Lung (tissue), 12 donors: Measurements from ENCODE around the gene CLEC1A. TPM values are rescaled to one million over a fixed set of nuclear protein-coding genes. Genes with fewer than 3 reads are reported as not detected.

Source experiments
- ATAC-seq: fragments of 200-7000 bp; cut with Tn5 transposase; one replicate; pipeline ENCODE4 v1.9.1; 2020; ENCODE audit warnings: moderate number of reproducible peaks; ENCODE audit not compliant: insufficient read depth, low FRiP score
- DNase-seq, 3 donors: peaks; one replicate each; pipeline ENCODE4 v3.0.0-alpha.2; 2013 to 2017
- H3K27ac ChIP-seq, 2 donors: one replicate each; pipeline ENCODE4 v1.5.1; 2013; ENCODE audit warnings: mild to moderate bottlenecking in 2 of 2, moderate library complexity in 2 of 2, control low read depth in 1 of 2, inconsistent platforms in 1 of 2, low read depth in 1 of 2, low read length in 1 of 2
- H3K27me3 ChIP-seq, 3 donors: one replicate each; pipeline ENCODE4 v1.5.1; 2013; ENCODE audit warnings: low read length in 2 of 3; ENCODE audit not compliant: control insufficient read depth in 3 of 3, insufficient read depth in 3 of 3
- H3K36me3 ChIP-seq, 4 donors: one replicate each; pipeline ENCODE4 v1.5.1; 2013; ENCODE audit warnings: low read length in 4 of 4, mild to moderate bottlenecking in 1 of 4, moderate library complexity in 1 of 4; ENCODE audit not compliant: control insufficient read depth in 4 of 4, insufficient read depth in 4 of 4
- H3K4me1 ChIP-seq, 5 donors: one replicate each; pipeline ENCODE4 v1.5.1; 2013; ENCODE audit warnings: low read length in 5 of 5, mild to moderate bottlenecking in 2 of 5, moderate library complexity in 1 of 5; ENCODE audit not compliant: control insufficient read depth in 5 of 5, insufficient read depth in 5 of 5
- H3K4me3 ChIP-seq: one replicate; pipeline ENCODE4 v1.5.1; 2013; ENCODE audit warnings: mild to moderate bottlenecking, control low read depth, moderate library complexity
- H3K9ac ChIP-seq, 2 donors: one replicate each; pipeline ENCODE4 v1.5.1; 2013; ENCODE audit warnings: low read length in 2 of 2, control low read depth in 1 of 2; ENCODE audit not compliant: insufficient read depth in 1 of 2
- H3K9me3 ChIP-seq, 4 donors: one replicate each; pipeline ENCODE4 v1.5.1; 2013; ENCODE audit warnings: low read length in 3 of 4, mild to moderate bottlenecking in 1 of 4, moderate library complexity in 1 of 4; ENCODE audit not compliant: control insufficient read depth in 4 of 4, insufficient read depth in 3 of 4
- CTCF ChIP-seq: IDR thresholded peaks from 2 replicates; pipeline ENCODE4 v1.5.1; 2012; ENCODE audit warnings: mild to moderate bottlenecking; ENCODE audit errors: control extremely low read depth, extremely low read depth
- WGBS, 2 donors: extraction: QIAGEN DNeasy Blood & Tissue Kit; methylation state at CpG; one replicate each; pipeline ENCODE4 v1.1.7; 2013; 5-methylcytosine and 5-hydroxymethylcytosine counted together
- polyA plus RNA-seq, 2 donors: library from polyadenylated mRNA; stranded (reverse); fragments of 200-250 nt; gene quantifications; one replicate each; pipeline ENCODE4 v1.2.1, GENCODE V29; 2013
- total RNA-seq, 2 donors: library from RNA; depleted of rRNA in 1 of 2; stranded (reverse); fragments of >200 nt in 1 of 2; gene quantifications; one replicate each; pipeline ENCODE4 v1.2.1, GENCODE V29; 2014 to 2021
- donor health status: control.
- donor health status: control.
- donor health status: Bipolar disorder and iron deficiency.
- donor health status: healthy.
- donor health status: DM: yes; HTN: yes; CAD: no.

CLEC1A gene
- total and polyA plus RNA-seq, 4 donors = 6.8 to 18.7 (median 8.9) TPM

- DNase-seq = no peak
- Histone ChIP-seq H3K4me1 (no peaks in the 10 kb centered on the region), H3K36me3 (no peaks in the 10 kb centered on the region), H3K9ac (no peak overlapping the region), H3K27ac (no peak overlapping the region), H3K4me3 (no peak overlapping the region), H3K27me3 (no peaks in the 10 kb centered on the region), H3K9me3 (peaks cover 0 to 3% (median 0%) of the 10 kb centered on the region in 4 donors)
- 88 to 97% methylated on average over 1 of the region's 1 CpG for WGBS, 2 donors
- no peak for ATAC-seq
- TF ChIP-seq CTCF = no peak
These were observed 14.3 kb upstream of the CLEC1A start for GRCh38 chr12:10113075-10113474.

GRCh38 chr12:10111451-10111850 lies 12.7 kb upstream of the CLEC1A start:
- ATAC-seq = no peak
- Histone ChIP-seq H3K9me3 (peaks cover 0 to 3% (median 0%) of the 10 kb centered on the region in 4 donors), H3K36me3 (no peaks in the 10 kb centered on the region), H3K27ac (no peak overlapping the region), H3K4me3 (no peak overlapping the region), H3K27me3 (no peaks in the 10 kb centered on the region), H3K4me1 (no peaks in the 10 kb centered on the region), H3K9ac (no peak overlapping the region)
- TF ChIP-seq CTCF = no peak
- no peak for DNase-seq
- WGBS, 2 donors = 93 to 95% methylated on average over 37 to 38 of the region's 38 CpGs

GRCh38 chr12:10110256-10110844 lies 11.6 kb upstream of the CLEC1A start:
- Histone ChIP-seq H3K27me3 (no peaks in the 10 kb centered on the region), H3K9ac (no peak overlapping the region), H3K36me3 (no peaks in the 10 kb centered on the region), H3K4me1 (no peaks in the 10 kb centered on the region), H3K4me3 (no peak overlapping the region), H3K9me3 (peaks cover 0 to 3% (median 0%) of the 10 kb centered on the region in 4 donors), H3K27ac (no peak overlapping the region)
- WGBS, 2 donors = 93 to 95% methylated on average over 2 of the region's 2 CpGs
- TF ChIP-seq CTCF = no peak
- no peak for DNase-seq
- no peak for ATAC-seq

- ATAC-seq = peak; percentile 37
- H3K4me3 ChIP-seq = no peak overlapping the region
- H3K4me1 ChIP-seq = peaks cover 0 to 15% (median 0%) of the 10 kb centered on the region in 5 donors
- no peak for DNase-seq
- no peak for TF ChIP-seq CTCF
- H3K9me3 ChIP-seq = peaks cover 0 to 5% (median 0%) of the 10 kb centered on the region in 4 donors
- WGBS, 2 donors = 62 to 65% methylated on average over 2 of the region's 2 CpGs
- no peak overlapping the region for H3K9ac ChIP-seq
- no peaks in the 10 kb centered on the region for H3K36me3 ChIP-seq
- no peaks in the 10 kb centered on the region for H3K27me3 ChIP-seq
- no peak overlapping the region for H3K27ac ChIP-seq
These were observed 3.5 kb upstream of the CLEC1A start for GRCh38 chr12:10102322-10102721.
